Transverse colon (tissue), 3 donors: ENCODE measurements around the gene NTN5.

Experiments used
- EP300 ChIP-seq: sonication (generic); formaldehyde crosslinking; IDR thresholded peaks from one replicate; pipeline ENCODE4 v1.6.1; 2017; ENCODE audit warnings: antibody characterized with exemption, low read depth
- POLR2A ChIP-seq: fragments of 450-650 bp; IDR thresholded peaks from one replicate; pipeline ENCODE4 v1.6.1; 2016; ENCODE audit warnings: antibody characterized with exemption, mild to moderate bottlenecking, moderate library complexity
- TF ChIP-seq, protein P1 (sequence below), 5 experiments: fragments of 200-600 bp in 3 of 5; fragments of 450-650 bp in 2 of 5; sonication (generic) in 3 of 5; IDR thresholded peaks; 1 replicate in 2 of 5; 2 replicates in 3 of 5; pipeline ENCODE4 v1.5.1; 2016 to 2017; ENCODE audit warnings: antibody characterized with exemption in 5 of 5, inconsistent platforms in 3 of 5, mild to moderate bottlenecking in 2 of 5, moderate library complexity in 1 of 5

DNA sequence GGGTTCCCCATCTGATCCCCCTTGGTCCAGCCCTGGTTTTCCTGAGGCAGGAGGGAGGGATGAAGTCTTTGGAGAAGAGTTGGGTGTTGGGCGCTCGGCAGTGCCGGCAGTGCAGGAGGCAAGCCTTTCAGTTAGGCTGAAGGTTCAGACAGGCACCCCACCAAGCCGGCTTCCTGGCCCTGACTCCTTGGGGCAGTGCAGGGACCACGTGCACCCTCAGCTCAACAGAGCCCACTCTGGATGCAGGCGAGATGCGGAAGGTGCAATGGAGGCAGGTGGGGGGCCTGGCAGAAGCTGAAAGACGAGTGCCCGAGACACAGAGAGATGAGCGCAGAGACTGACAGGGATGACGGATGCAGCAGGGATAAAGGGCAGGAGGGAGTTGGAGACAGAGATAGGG is 35.7 kb upstream of the NTN5 start:
- TF ChIP-seq, protein P1, sequence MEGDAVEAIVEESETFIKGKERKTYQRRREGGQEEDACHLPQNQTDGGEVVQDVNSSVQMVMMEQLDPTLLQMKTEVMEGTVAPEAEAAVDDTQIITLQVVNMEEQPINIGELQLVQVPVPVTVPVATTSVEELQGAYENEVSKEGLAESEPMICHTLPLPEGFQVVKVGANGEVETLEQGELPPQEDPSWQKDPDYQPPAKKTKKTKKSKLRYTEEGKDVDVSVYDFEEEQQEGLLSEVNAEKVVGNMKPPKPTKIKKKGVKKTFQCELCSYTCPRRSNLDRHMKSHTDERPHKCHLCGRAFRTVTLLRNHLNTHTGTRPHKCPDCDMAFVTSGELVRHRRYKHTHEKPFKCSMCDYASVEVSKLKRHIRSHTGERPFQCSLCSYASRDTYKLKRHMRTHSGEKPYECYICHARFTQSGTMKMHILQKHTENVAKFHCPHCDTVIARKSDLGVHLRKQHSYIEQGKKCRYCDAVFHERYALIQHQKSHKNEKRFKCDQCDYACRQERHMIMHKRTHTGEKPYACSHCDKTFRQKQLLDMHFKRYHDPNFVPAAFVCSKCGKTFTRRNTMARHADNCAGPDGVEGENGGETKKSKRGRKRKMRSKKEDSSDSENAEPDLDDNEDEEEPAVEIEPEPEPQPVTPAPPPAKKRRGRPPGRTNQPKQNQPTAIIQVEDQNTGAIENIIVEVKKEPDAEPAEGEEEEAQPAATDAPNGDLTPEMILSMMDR (IDR thresholded peaks at IDR 0.05), result no peak
- no peak for TF ChIP-seq POLR2A
- TF ChIP-seq EP300, result no peak
